HG03095 (cell line): ENCODE results near the gene BBC3.
A peak's percentile ranks its signal among the peaks of the same experiment; 100 is the strongest.
"Not testable (repeated sequence)": the region's sequence is repeated elsewhere in the genome, so short reads cannot be mapped to it uniquely, and the experiment has no call there.

Experiments
- ATAC-seq: cut with Tn5 transposase; IDR thresholded peaks from one replicate; pipeline ENCODE4 v1.9.1; 2021; ENCODE audit warnings: moderate library complexity; ENCODE audit not compliant: unreplicated experiment

BBC3 gene

DNA sequence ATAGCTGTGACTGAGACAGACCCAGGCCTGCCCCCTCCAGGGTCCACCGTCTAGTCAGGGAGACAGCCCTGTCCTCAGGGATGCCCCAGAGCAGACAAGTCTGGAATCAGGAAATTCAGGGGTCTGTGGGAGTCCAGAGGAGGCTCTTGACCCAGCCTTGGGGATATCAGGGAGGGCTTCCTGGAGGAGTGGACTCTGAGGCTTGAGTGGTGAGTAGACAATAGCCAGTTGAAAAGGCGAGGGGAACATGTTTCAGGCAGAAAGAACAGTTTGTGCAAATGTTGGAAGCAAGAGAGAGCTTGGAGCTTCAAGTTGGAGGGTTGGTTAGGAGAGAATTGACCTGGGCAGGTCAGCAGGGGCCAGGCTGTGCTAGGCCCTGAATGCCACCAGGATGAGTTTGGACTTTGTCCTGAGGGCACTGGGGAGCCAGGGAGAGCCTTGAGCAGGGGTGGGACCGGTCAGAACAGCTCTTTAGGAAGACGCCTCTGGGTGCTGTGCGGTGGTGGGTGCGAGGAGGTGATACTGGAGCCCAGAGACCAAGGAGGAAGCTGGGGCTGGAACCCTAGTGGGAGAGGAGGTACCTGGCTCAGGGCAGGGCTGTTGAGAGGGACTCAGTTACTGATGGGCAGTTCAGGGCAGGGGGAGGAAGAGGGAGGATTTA is 28.0 kb upstream of the BBC3 start:
- no peak for ATAC-seq

DNA sequence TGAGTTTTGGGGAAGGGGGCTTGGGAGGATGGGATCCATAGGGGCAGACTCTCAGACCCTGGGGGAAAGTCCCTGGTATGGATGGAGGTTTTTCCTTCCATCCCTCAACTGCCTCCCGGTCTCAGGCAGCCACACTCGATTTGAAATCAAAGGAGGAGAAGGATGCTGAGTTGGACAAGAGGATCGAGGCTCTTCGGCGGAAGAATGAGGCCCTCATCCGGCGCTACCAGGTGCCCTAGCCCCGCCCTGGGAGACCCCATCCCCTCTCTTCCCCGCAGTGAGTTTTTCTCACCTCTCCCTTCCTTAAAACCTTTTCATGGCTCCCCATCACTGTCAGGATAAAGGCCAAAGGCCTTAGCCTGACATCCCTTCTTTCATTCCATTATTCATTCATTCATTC is 27.4 kb upstream of the BBC3 start:
- no peak for ATAC-seq

DNA sequence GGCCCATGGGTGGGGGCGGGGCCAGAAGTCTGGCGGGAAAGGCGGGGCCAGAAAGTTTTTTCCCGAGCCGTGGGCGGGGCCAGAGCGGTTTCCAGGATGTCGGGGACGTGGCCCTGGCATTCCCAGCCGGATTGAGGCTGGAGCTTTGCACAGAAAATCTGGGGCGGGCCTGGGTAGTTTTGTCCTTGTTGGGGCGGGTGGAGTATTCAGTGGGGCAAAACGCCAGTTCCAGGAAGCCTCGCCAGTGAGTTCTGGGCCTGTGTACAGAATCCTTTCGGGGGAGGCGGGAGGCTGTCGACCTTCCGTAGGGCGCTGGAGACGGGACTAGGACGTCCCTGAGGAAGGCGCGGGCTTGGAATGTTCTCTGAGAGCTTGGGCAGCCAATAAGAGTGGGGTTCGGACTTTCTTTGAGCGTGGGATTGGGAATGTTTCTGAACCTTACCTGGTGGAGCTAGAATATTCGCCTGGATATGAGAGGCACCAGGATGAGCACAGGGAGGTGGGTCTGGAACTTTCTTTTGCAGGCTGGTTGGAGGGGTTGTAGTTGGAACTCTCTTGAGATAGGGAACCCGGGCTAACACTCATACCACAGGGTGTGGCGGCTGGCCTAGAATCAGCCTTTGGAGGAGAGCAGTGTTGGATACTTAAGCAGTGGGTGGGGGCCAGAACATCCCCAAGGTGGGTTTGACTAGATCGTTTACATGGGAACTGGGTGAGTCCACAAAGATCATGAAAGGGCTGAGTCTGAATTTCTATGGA is 26.6 kb upstream of the BBC3 start:
- ATAC-seq, result peak; percentile 8

DNA sequence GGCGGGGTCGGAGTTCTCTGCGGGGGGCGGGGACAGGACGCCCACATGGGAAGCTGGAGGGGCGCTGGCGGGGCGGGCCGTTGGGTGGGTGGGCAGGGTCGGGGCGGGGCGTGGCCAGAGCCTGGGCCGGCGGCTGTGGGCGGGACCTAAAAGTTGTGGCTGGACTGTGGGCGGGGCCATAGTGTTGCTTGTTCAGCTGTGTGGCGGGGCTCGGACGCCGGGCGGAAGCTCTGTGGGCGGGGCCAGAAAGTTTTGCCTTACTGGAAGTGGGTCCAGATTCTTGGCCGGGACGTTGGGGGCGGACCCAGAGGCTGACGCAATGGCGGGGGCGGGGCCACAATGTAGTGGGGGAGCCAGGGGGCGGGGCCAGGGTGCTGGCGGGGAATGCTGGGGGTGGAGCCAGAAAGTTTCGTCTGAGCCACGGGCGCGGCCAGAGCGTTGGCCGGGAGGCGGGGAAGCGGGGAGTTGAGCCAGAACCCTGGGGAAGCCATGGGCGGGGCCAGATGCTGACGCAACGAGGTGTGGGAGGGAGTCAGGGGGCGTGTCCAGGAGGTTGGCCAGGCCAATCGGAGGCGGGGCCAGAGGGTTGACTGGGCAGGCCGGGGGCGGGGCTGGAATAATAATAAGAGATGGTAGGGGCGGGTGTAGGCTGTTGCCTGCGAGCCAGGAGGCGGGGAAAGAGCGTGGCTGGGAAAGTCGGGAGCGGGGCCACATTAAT is 25.9 kb upstream of the BBC3 start:
- ATAC-seq, result peak; percentile 65

DNA sequence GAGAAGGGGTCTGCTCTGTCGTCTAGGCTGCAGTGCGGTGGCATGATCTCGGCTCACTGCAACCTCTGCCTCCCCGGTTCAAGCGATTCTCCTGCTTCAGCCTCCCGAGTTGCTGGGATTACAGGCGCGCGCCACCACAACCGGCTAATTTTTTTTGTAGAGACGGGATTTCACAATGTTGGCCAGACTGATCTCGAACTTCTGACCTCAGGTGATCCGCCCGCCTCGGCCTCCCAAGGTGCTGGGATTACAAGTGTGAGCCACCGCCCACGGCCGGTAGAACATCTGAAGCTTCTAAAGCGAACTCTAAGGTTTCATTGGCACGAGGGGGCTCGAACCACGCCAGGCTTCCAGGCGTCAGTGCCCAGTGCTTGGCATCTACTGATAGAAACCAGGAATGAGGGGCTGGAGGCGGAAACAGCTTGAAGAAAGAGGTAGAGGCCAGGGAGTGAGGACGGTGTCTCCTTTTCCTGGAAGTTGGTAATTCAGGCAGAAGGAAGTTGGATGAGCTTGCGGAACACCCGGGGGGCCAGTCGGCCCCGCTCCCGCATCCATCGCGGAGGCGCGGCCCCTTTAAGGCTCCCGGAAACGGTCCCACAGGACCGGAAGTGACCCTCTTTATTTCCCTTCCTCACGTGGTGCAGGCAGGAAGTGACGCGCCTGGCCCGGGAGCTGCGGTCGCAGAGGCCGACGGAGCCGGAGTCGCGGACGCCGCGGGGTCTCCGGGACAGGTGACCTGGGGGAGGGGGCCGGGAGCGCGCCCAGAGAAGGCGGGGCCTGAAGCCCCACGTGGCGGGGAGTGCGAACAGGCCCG is 25.1 kb upstream of the BBC3 start, which contains the start of gene CCDC9:
TSS of gene CCDC9 (plus strand) at position 647 of the 814 bp plus-strand sequence. CDS start 1,876 bp downstream, outside the sequence.
- peak; percentile 46 for ATAC-seq

DNA sequence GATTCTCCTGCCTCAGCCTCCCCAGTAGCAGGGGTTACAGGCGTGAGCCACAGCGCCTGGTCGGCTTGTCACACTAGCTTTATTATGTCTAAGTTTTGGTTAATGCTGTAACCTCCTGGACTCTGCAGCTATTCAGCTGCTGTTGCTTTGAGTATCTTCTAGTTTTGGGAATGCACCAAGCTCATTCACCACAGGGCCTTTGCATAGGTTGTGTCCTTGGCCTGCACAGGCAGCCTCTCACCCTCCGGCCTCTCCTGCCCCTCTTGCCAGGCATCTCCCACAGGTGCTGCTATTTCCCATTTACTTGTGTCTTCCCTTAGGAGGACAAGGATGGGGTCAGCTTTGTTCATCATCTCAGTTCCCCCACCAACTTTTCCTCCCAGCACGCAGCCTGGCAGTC is 23.0 kb upstream of the BBC3 start:
- ATAC-seq, result no peak

DNA sequence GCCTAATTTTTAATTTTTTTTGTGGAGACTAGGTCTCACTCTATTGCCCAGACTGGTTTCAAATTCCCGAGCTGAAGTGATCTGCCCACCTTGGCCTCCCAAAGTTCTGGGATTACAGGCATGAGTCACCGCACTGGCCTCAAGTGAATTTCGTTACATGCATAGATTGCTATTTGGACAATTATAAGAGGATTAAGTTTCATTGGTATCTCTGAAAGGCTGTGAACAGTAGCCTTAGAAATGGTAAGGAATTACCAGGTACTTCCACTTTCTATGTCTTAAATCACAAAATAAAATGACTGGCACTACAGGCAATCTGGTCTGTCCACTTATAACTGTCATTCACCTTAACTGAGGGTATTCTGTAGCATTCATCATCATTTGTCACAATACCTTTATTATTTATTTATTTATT is 22.5 kb upstream of the BBC3 start:
- no peak for ATAC-seq

DNA sequence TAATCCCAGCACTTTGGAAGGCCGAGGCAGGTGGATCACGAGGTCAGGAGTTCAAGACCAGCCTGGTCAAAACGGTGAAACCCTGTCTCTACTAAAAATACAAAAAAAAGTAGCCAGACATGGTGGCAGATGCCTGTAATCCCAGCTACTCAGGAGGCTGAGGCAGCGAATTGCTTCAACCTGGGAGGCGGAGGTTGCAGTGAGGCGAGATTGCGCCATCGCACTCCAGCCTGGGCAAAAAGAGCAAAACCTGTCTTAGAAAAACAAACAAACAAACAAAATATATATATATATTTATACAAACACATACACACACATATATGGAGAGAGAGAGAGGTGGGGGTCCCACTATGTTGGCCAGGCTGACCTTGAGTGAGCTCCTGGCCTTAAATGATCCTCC is 22.0 kb upstream of the BBC3 start:
- not testable (repeated sequence) for ATAC-seq

DNA sequence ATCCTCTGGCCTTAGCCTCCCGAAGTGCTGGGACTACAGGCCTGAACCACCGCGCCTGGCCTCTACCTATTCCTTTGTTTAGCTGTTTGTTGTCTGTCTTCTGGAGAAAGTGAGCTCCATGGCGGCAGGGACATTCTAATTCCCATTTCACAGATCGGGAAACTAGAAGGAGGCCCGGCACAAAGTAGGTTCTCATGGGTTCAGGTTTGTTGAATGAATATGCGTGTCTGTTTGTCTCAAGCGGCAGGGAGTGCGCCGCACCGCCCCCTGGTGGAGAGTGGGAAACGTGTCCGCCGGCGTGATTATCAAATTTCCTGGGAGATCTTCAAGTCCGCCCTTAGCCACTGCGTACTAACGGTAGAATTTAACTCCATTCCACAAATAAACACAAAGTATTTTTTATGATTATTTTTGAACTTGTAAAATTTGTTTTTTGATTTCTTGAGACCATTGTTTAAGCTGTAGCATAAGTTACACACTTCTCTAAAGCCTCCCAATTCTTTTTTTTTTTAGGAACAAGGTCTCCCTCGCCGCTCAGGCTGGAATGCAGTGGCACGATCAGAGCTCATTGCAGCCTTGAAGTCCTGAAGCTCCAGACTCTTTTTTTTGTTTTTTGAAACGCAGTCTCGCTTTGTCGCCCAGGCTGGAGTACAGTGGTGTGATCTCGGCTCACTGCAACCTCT is 16.4 kb upstream of the BBC3 start:
- ATAC-seq, result no peak

DNA sequence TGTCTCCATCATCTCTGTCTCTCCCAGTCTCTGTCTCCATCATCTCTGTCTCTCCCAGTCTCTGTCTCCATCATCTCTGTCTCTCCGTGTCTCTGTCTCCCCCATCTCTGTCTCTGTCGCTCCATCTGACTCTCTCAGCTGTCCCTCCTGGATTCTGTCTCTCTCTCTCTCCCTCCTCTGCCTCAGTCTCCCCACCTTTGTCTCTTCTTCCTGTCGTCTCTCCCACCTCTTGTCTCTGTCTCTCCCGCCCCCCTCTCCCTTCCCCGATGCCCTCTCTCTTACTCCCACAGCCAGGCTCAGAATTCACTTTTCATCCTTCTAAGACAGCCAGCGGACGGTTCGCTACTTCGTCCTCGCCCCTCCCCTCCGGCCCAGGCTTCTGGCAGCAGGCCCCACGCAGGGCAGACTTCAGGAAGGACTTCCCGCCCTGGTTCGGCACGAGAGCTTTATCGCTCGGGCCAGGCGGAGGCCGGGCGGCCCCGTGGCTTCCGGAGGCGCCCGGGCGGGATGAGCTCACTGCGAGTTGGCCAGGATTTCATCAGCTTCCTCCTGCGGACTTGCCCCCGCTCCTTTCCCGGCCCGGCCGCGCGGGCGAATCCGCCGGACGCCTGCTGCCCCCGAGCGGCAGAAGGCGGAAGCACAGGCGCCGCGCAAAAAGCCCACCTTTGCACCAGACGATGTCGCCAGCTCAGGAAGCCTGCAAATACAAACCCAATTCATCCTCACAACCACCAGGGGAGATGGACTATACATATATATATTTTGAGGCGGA is 13.0 kb upstream of the BBC3 start:
- ATAC-seq, result peak; percentile 53

DNA sequence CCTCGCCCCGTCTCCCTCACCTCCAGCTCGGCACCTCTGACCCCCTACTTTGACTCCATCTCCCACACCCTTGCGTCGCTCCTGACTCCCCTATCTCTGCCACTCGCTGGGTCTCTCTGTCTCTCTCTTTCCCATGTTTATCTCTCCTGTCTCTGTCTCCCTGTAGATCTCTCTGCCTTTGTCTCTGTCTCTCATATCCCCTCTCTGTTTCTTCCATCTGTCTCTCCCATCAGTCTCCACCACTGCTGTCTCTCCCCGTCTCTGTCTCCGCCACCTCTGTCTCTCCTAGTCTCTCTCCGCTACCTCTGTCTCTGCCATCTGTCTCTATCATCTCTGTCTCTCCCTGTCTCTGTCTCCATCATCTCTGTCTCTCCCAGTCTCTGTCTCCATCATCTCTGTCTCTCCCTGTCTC is 12.4 kb upstream of the BBC3 start:
- no peak for ATAC-seq

DNA sequence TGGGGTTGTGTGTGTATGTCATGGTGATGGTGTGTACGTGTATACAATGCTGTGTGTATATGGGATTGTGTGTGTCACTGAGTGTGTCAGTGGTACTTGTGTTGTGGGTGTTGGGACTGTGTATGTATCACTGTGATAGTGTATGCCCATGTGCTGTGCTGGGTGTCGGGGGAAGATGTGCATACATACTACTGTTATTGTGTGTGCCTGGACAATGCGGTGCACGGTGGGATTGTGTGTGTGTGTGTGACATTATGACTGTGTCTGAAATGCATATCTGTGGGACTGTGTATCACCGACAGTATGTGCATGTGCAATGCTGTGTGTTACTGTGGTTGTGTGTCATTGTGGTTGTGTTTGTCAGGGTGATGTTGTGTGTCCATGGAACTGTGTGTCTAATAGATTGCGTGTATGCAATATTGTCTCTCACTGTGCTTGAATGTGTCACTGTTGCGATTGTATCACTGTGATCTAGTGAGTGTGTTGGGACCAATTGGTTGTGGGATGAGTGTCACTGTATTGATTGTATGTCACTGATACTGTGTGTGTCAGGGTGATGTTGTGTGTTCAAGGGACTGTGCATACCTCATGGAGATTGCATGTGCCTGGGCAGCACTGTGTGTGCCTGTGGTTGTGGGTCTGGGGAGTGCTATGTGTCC is 11.0 kb upstream of the BBC3 start:
- ATAC-seq, result no peak

DNA sequence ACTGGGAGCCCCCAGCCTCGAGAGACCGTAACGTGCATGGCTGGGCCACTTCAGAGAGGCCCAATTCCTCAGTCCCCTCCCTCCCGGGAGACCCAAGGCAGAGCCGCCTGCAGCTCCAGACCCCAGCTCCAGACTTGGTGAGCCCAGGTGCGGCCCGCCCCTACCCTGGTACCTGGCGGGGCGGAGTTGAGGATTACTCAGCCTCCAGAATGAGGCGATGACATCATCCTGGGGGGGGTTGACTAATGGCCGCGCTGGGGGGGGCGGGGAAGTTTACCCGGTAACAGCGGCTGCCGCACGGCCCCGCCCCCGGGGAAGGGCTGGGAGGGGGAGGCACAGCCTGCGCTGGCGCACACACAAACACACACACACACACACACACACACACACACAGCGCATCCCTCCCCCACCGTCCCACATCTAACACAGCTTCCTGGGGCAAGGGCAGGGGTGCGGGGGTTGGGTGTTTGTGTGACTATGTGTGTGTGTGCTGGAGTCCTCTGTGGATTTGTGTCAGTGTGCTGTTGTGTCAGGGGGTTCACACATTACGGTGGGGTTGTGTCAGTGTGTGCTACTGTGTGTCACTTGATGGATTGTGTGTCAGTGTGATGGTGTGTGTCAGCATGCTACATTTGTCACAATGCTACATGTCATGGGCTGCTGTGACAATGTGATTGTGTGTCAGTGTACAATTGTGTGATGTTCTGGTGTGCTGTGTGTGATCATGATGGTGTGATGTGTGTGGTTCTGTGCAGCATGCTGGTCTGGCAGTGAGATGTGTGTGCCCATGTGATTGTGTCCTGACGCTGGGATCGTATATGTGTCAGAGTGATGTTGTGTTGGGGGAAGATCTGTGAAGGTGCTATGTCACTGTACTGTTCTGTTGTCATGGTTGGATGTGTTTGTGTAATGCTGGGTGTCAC is 10.3 kb upstream of the BBC3 start:
- ATAC-seq, result no peak

DNA sequence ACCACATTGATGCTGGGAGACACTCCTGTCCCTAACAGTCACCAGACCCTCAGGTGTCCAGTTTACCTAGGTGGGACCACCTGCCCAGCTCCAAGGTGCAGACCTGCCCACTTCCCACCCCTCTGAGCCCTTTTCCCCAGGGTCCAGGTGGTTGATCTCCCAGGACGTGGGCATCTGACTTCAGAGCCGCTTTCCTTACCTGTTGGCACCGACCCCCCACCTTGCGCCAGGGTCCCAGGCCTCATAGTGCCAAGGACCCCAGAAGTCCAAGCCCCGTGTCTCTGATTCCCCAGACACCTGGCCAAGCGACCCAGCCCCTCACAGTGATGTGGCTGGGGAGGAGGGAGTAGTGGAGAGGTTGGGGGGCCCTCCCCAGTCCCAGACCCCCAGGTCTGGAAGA is 9.6 kb upstream of the BBC3 start:
- no peak for ATAC-seq

DNA sequence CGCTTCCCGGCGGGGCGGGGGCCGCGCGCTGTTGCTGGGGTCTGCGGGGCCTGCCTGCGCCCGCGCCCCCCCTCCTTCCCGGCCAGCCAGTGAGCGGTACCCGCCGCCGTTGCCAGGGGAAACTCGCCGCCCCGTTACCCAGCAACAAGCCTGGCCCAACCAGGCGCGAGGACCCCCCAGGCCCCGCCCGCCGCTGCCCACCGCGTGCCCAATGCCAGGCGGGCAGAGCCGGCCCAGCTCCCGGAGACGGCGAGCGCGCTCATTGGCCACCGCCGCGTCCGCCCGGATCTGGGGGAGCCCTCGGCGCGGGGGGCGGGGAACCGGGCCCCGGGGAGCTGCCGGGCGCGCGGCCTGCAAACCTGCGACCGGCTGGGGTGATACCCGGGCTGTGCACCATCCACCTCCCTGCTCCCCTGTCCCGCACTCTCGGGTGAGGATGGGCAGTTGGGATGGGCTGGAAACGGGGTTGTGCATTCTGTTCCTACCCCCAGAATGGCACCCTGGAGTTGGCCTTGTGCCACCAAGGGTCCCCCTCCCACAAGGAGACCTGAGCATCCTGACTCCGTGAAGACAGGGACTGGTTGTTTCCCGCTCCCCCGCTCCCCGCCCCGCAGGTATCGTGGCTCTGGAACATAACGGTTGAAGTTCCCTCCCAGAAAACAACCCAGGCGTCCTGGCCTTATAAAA is 8.8 kb upstream of the BBC3 start:
- ATAC-seq, result no peak

DNA sequence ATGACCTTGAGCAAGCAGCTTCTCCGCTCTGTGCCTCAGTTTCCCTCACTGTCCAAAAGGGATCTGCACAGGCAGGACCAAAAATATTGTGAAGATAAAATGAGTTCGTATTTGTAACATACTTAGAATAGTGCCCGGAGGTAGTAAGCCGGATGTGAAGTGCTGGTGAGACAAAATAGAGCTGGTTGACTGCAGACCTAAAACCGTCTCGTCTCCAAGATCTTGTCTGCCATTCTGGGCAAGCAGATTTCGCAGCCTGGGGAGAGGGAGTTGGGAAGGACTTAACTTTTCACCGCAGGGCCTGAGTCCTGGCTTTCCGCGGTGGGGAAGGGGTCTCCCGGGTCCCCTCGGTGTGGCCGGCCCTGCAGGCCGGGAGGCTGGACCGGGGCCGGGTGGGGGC is 8.2 kb upstream of the BBC3 start:
- no peak for ATAC-seq

DNA sequence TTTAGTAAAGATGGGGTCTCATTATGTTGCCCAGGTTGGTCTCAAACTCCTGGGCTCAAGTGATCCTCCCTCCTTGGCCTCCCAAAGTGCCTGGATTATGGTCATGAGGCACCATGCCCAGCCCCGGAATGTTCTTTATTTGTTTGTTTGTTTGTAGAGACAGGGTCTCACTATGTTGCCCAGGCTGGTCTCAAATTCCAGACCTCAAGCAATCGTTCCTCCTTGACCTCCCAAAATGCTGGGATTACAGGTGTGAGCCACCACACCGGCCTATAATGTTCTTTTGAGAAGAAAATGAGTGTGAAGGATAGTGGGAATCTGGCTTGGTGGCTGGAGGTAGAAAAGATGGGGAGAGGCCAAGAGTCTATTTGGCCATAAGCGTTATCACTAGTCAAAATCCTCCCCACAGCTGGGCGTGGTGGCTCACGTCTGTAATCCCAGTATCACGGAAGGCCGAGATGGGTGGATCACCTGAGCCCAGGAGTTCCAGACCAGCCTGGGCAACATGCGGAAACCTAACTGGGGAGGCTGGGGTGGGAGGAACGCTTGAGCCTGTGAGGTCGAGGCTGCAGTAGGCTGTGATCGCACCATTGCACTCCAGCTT is 5.2 kb upstream of the BBC3 start:
- no peak for ATAC-seq
